ENCODE measurements around the gene KRTAP23-1.

The KRTAP23-1 gene

GRCh38 chr21:30306884-30307283, 41.5 kb downstream of the KRTAP23-1 start:
- no peak for DNase-seq (ENCODE audit: low read depth, low spot score)

GRCh38 chr21:30305136-30305535, 43.3 kb downstream of the KRTAP23-1 start:
- no peak for DNase-seq (ENCODE audit: low read depth, low spot score)

Measured in activated naive CD8-positive, alpha-beta T cell treated with anti-CD3 and anti-CD28 coated beads, Interleukin-2, amount 50 U/mL, for 16 hours (primary cell).